GM19239 (cell line): Measurements from ENCODE around the gene CTPS1.

Experiments
- DNase-seq: peaks from one replicate; pipeline ENCODE4 v3.0.0; 2011; ENCODE audit warnings: low spot score; ENCODE audit not compliant: insufficient read length
- FAIRE-seq: peaks from 2 replicates; lab custom pipeline; 2011; peaks lifted over from hg19 to GRCh38; lab: Jason Lieb, UNC

The CTPS1 gene

GRCh38 chr1:40965531-40965930 lies 14.0 kb upstream of the CTPS1 start:
- DNase-seq: no peak
- no peak for FAIRE-seq

- DNase-seq (no peak), FAIRE-seq (no peak)
These were observed 13.1 kb upstream of the CTPS1 start for GRCh38 chr1:40966417-40966816.

- FAIRE-seq (no peak), DNase-seq (no peak)
These were observed 10.1 kb upstream of the CTPS1 start for GRCh38 chr1:40969445-40969844.

- DNase-seq (no peak), FAIRE-seq (no peak)
These were observed 7.5 kb upstream of the CTPS1 start for GRCh38 chr1:40971966-40972365.

- DNase-seq (no peak), FAIRE-seq (no peak)
These were observed 5.6 kb upstream of the CTPS1 start for GRCh38 chr1:40973912-40974311.

GRCh38 chr1:40974945-40975344 lies 4.6 kb upstream of the CTPS1 start:
- no peak for DNase-seq
- no peak for FAIRE-seq

- DNase-seq (no peak), FAIRE-seq (no peak)
These were observed 2.4 kb upstream of the CTPS1 start for GRCh38 chr1:40976952-40977690.

GRCh38 chr1:40977716-40978115 lies 1.8 kb upstream of the CTPS1 start:
- FAIRE-seq (no peak), DNase-seq (no peak)

- FAIRE-seq (no peak), DNase-seq (no peak)
These were observed 633 bp upstream of the CTPS1 start for GRCh38 chr1:40978886-40979240.

GRCh38 chr1:40980068-40980452 lies 564 bp downstream of the CTPS1 start:
- DNase-seq (no peak), FAIRE-seq (no peak)

GRCh38 chr1:40980453-40981121 lies 1.1 kb downstream of the CTPS1 start:
- peak; percentile 34 for DNase-seq

GRCh38 chr1:40981691-40982448 lies 2.4 kb downstream of the CTPS1 start:
- no peak for DNase-seq
- no peak for FAIRE-seq

More at GRCh38 chr1:40980453-40981121, 1.1 kb downstream of the CTPS1 start:
- FAIRE-seq: peak; percentile 68

GRCh38 chr1:40982721-40983120 lies 3.2 kb downstream of the CTPS1 start:
- DNase-seq (no peak), FAIRE-seq (no peak)

GRCh38 chr1:40983286-40983685 lies 3.8 kb downstream of the CTPS1 start:
- no peak for FAIRE-seq
- DNase-seq: no peak

GRCh38 chr1:40984066-40984465 lies 4.6 kb downstream of the CTPS1 start:
- no peak for DNase-seq
- no peak for FAIRE-seq

- FAIRE-seq: no peak
- no peak for DNase-seq
These were observed 5.0 kb downstream of the CTPS1 start for GRCh38 chr1:40984531-40984930.

GRCh38 chr1:40985161-40985560 lies 5.7 kb downstream of the CTPS1 start:
- no peak for FAIRE-seq
- DNase-seq: no peak

GRCh38 chr1:40985875-40986274 lies 6.4 kb downstream of the CTPS1 start:
- DNase-seq: no peak
- no peak for FAIRE-seq

- DNase-seq (no peak), FAIRE-seq (no peak)
These were observed 6.9 kb downstream of the CTPS1 start for GRCh38 chr1:40986328-40986783.

- DNase-seq (no peak), FAIRE-seq (no peak)
These were observed 7.5 kb downstream of the CTPS1 start for GRCh38 chr1:40986956-40987355.
